Peyer's patch (tissue), 4 donors: ENCODE results near the gene KRTAP22-2.

Source experiments
- POLR2A ChIP-seq, 2 donors: fragments of 450-650 bp; IDR thresholded peaks; one replicate each; pipeline ENCODE4 v1.5.1; 2017; ENCODE audit warnings: antibody characterized with exemption in 2 of 2, mild to moderate bottlenecking in 2 of 2, moderate library complexity in 2 of 2
- TF ChIP-seq, protein P1 (sequence below), 6 experiments: fragments of 450-650 bp in 4 of 6; fragments of 200-600 bp in 2 of 6; sonication (generic) in 1 of 6; IDR thresholded peaks; one replicate each; pipeline ENCODE4 v1.5.1; 2017 to 2019; ENCODE audit warnings: antibody characterized with exemption in 6 of 6, mild to moderate bottlenecking in 3 of 6, moderate library complexity in 1 of 6

DNA sequence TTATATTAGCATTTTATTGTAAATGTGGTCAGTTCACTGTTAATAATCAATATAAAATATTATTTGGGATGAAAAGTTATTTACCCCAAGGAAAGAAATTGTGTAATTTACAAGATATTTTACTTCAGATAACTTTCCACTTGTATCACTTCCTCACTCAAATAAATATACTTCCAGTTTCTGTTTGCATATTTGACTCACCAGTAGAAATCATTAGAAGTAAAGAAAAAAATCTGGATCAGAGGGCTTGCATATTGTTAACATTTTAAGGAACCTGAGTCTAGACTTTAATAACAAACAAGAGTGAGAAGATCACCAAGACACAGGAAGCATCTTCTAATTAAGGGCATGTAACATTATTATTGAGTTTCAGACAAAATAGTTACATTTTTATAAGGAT, 29.9 kb upstream of the KRTAP22-2 start:
- no peak for TF ChIP-seq POLR2A (IDR thresholded peaks at IDR 0.05)
- TF ChIP-seq, protein P1, sequence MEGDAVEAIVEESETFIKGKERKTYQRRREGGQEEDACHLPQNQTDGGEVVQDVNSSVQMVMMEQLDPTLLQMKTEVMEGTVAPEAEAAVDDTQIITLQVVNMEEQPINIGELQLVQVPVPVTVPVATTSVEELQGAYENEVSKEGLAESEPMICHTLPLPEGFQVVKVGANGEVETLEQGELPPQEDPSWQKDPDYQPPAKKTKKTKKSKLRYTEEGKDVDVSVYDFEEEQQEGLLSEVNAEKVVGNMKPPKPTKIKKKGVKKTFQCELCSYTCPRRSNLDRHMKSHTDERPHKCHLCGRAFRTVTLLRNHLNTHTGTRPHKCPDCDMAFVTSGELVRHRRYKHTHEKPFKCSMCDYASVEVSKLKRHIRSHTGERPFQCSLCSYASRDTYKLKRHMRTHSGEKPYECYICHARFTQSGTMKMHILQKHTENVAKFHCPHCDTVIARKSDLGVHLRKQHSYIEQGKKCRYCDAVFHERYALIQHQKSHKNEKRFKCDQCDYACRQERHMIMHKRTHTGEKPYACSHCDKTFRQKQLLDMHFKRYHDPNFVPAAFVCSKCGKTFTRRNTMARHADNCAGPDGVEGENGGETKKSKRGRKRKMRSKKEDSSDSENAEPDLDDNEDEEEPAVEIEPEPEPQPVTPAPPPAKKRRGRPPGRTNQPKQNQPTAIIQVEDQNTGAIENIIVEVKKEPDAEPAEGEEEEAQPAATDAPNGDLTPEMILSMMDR (IDR thresholded peaks at IDR 0.05) = no peak
